ENCODE results near the gene PRKAR2A. TPM values are rescaled to one million over a fixed set of nuclear protein-coding genes. Genes with fewer than 3 reads are reported as not detected.

Gene PRKAR2A
- total and polyA plus RNA-seq, 10 of the 15 experiments (the other 5 are each of a cell fraction or from before 2014, with no cell fraction given) = 9.8 to 46.2 (median 13.2) TPM

DNA sequence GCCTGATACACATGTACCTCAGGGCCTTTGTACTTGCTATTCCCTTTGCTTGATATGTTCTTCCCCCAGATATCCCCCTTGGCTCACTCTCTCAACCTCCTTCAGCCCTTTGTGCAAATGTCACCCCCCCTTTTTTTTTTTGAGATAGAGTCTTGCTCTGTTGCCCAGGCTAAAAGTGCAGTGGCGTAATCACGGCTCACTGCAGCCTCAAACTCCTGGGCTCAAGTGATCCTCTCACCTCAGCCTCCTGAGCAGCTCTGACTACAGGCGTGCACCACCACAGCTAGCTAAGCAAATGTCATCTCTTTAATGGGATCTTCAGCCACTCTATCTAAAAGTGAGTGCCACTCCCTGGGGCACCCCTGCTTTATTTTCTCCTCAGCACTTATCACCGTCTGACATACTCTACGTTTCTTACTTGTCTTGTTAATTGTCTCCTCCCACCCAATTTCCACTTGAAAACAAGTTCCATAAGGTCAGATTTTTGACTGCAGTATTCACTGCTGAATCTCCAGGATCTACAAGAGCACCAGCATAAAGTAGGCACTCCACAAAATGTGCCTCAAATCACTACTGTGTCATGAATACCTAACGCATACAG is 145.3 kb downstream of the PRKAR2A start:
- intact Hi-C loops (cut with micrococcal nuclease; ENCODE audit: unreplicated experiment) = no loop called here
- 87% methylated on average over 6 of the region's 6 CpGs for WGBS (ENCODE audit: insufficient coverage, insufficient replicate concordance, low lambda C conversion rate, missing lambda C conversion rate)
- Histone ChIP-seq H3K4me3 (no peak overlapping the region), H2AFZ (ENCODE audit: control insufficient read depth, low read depth, low read length) (no peak overlapping the region), H3K36me3 (ENCODE audit: control insufficient read depth in 2 of 2, insufficient read depth in 2 of 2, low read length in 1 of 2) (peaks cover 0 to 23% of the 10 kb centered on the region in 2 experiments), H3K9me3 (replicated peaks; ENCODE audit: control insufficient read depth, insufficient read depth, low read length) (no peaks in the 10 kb centered on the region), H4K20me1 (ENCODE audit: control insufficient read depth, insufficient read depth) (peaks cover 9% of the 10 kb centered on the region), H3K9ac (ENCODE audit: control insufficient read depth, insufficient read depth, low read length) (no peak overlapping the region), H3K27me3 (replicated peaks in 1 of 2; ENCODE audit: control insufficient read depth in 2 of 2, insufficient read depth in 2 of 2, low read length in 1 of 2) (no peaks in the 10 kb centered on the region), H3K4me1 (ENCODE audit: control insufficient read depth, insufficient read depth, low read length) (no peaks in the 10 kb centered on the region), H3K27ac (ENCODE audit: control insufficient read depth, insufficient read depth) (no peak overlapping the region), H3K4me2 (ENCODE audit: control insufficient read depth, insufficient read depth) (no peak overlapping the region), H3K79me2 (ENCODE audit: control insufficient read depth, insufficient read depth, low read length) (peaks cover 68% of the 10 kb centered on the region)
- RAD21 ChIA-PET (ENCODE audit: unreplicated experiment) = interaction anchor here (1.2 kb wide), 1 partner anchor 37 kb away, joined by 3 read pairs; no protein-coding TSS in a partner anchor
- TF ChIP-seq JUNB (IDR thresholded peaks at IDR 0.05) = no peak
- no peak for TF ChIP-seq FOXK2 (IDR thresholded peaks at IDR 0.05)
- TF ChIP-seq EED (IDR thresholded peaks at IDR 0.05; ENCODE audit: low read depth) = no peak
- TF ChIP-seq GABPA (IDR thresholded peaks at IDR 0.05; ENCODE audit: low read depth) = no peak
- TF ChIP-seq, protein P1, sequence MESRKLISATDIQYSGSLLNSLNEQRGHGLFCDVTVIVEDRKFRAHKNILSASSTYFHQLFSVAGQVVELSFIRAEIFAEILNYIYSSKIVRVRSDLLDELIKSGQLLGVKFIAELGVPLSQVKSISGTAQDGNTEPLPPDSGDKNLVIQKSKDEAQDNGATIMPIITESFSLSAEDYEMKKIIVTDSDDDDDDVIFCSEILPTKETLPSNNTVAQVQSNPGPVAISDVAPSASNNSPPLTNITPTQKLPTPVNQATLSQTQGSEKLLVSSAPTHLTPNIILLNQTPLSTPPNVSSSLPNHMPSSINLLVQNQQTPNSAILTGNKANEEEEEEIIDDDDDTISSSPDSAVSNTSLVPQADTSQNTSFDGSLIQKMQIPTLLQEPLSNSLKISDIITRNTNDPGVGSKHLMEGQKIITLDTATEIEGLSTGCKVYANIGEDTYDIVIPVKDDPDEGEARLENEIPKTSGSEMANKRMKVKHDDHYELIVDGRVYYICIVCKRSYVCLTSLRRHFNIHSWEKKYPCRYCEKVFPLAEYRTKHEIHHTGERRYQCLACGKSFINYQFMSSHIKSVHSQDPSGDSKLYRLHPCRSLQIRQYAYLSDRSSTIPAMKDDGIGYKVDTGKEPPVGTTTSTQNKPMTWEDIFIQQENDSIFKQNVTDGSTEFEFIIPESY (IDR thresholded peaks at IDR 0.05) = no peak
- SMC1A ChIA-PET (ENCODE audit: uncharacterized antibody, unreplicated experiment) = interaction anchor here (0.9 kb wide), 1 partner anchor 17 kb away, joined by 3 read pairs; no protein-coding TSS in a partner anchor
- FAIRE-seq (no peak), ATAC-seq (no peak), DNase-seq (ENCODE audit: low read depth, low spot score) (no peak)
- POLR2A ChIA-PET = interaction anchor here (0.7 kb wide), 1 partner anchor 85 kb away, joined by 10 read pairs; no protein-coding TSS in a partner anchor
- BruUV-seq (replicated peaks) = no TSS peak
- in situ Hi-C loops (cut with MboI) = no loop called here
- CTCF ChIA-PET = no interaction called here
